ENCODE measurements around the gene DGKZ. TPM values are rescaled to one million over a fixed set of nuclear protein-coding genes. Genes with fewer than 3 reads are reported as not detected.

The DGKZ gene
- total RNA-seq, 4 donors from 2014 or later, result 45.0 to 97.0 (median 54.3) TPM

GRCh38 chr11:46372086-46372485 lies 24.8 kb downstream of the DGKZ start:
- no peak for TF ChIP-seq CTCF (IDR thresholded peaks at IDR 0.05; ENCODE audit: low read depth)

- TF ChIP-seq CTCF (IDR thresholded peaks at IDR 0.05; ENCODE audit: low read depth), result no peak
These were observed 26.8 kb downstream of the DGKZ start for GRCh38 chr11:46373787-46374740.

- no peak for TF ChIP-seq CTCF (IDR thresholded peaks at IDR 0.05; ENCODE audit: low read depth)
These were observed 27.6 kb downstream of the DGKZ start for GRCh38 chr11:46374815-46375214.

- no peak for TF ChIP-seq CTCF (IDR thresholded peaks at IDR 0.05; ENCODE audit: low read depth)
These were observed 28.3 kb downstream of the DGKZ start for GRCh38 chr11:46375392-46376101.

GRCh38 chr11:46376258-46377050 lies 29.2 kb downstream of the DGKZ start:
- TF ChIP-seq CTCF (IDR thresholded peaks at IDR 0.05; ENCODE audit: low read depth), result no peak

- TF ChIP-seq CTCF (IDR thresholded peaks at IDR 0.05; ENCODE audit: low read depth), result no peak
These were observed 30.0 kb downstream of the DGKZ start for GRCh38 chr11:46377290-46377689.

Measured in subcutaneous adipose tissue (tissue), 4 donors.